Measurements from ENCODE around the gene IPO7.
A peak's percentile ranks its signal among the peaks of the same experiment; 100 is the strongest.

GRCh38 chr11:9461063-9461759, 76.8 kb downstream of the IPO7 start:
- TF ChIP-seq POLR2A (IDR thresholded peaks at IDR 0.05), result peak; percentile 95 to 97
- TF ChIP-seq CTCF (IDR thresholded peaks at IDR 0.05), result no peak
